ENCODE measurements around the gene ICE1. TPM values are rescaled to one million over a fixed set of nuclear protein-coding genes. Genes with fewer than 3 reads are reported as not detected.

Gene ICE1
- total RNA-seq, 4 donors from 2014 or later = 19.8 to 51.9 (median 25.9) TPM

- intact Hi-C loops (cut with DNase I; ENCODE audit: low total_unique reads) = no loop called here
- no peak for TF ChIP-seq EP300 (IDR thresholded peaks at IDR 0.05; ENCODE audit: low read depth)
- TF ChIP-seq POLR2A (IDR thresholded peaks at IDR 0.05) = no peak
- no peak for TF ChIP-seq POLR2AphosphoS5 (IDR thresholded peaks at IDR 0.05)
- TF ChIP-seq CTCF (IDR thresholded peaks at IDR 0.05) = no peak
- no peak overlapping the region for H3K27ac ChIP-seq
- 50 to 53% methylated on average over 6 of the region's 6 CpGs for WGBS, 2 donors (ENCODE audit: low coverage in 1 of 2)
- no peak for DNase-seq
- no peaks in the 10 kb centered on the region for H3K4me1 ChIP-seq
- in situ Hi-C loops (cut with MboI; ENCODE audit: low pct_ligation_motif_present in 1 of 4, low pct_unique_long_range_greater_than_20kb in 1 of 4, low sequenced_read_pairs in 3 of 4) = no loop called here
- no peak overlapping the region for H3K4me3 ChIP-seq
- H3K36me3 ChIP-seq = no peaks in the 10 kb centered on the region
- H3K9me3 ChIP-seq = no peaks in the 10 kb centered on the region
- no peaks in the 10 kb centered on the region for H3K27me3 ChIP-seq
Measured at GRCh38 chr5:5374009-5374715, 48.3 kb upstream of the ICE1 start.

GRCh38 chr5:5377780-5378179 lies 44.7 kb upstream of the ICE1 start:
- in situ Hi-C loops (cut with MboI; ENCODE audit: low pct_ligation_motif_present in 1 of 4, low pct_unique_long_range_greater_than_20kb in 1 of 4, low sequenced_read_pairs in 3 of 4) = no loop called here
- TF ChIP-seq EP300 (IDR thresholded peaks at IDR 0.05; ENCODE audit: low read depth) (no peak), CTCF (IDR thresholded peaks at IDR 0.05) (no peak), POLR2A (IDR thresholded peaks at IDR 0.05) (no peak), POLR2AphosphoS5 (IDR thresholded peaks at IDR 0.05) (no peak)

GRCh38 chr5:5378531-5378930 lies 43.9 kb upstream of the ICE1 start:
- no peak for DNase-seq
- in situ Hi-C loops (cut with MboI; ENCODE audit: low pct_ligation_motif_present in 1 of 4, low pct_unique_long_range_greater_than_20kb in 1 of 4, low sequenced_read_pairs in 3 of 4) = no loop called here
- no peaks in the 10 kb centered on the region for H3K4me1 ChIP-seq
- H3K4me3 ChIP-seq = no peak overlapping the region
- intact Hi-C loops (cut with DNase I; ENCODE audit: low total_unique reads) = no loop called here
- no peak overlapping the region for H3K27ac ChIP-seq
- whole genome bisulfite sequencing, 2 donors (ENCODE audit: low coverage in 1 of 2) = 58 to 76% methylated on average over 3 of the region's 3 CpGs
- H3K36me3 ChIP-seq = no peaks in the 10 kb centered on the region
- no peak for TF ChIP-seq CTCF (IDR thresholded peaks at IDR 0.05)
- TF ChIP-seq EP300 (IDR thresholded peaks at IDR 0.05; ENCODE audit: low read depth) = no peak
- no peak for TF ChIP-seq POLR2A (IDR thresholded peaks at IDR 0.05)
- H3K9me3 ChIP-seq = no peaks in the 10 kb centered on the region
- H3K27me3 ChIP-seq = no peaks in the 10 kb centered on the region

More at GRCh38 chr5:5377780-5378179, 44.7 kb upstream of the ICE1 start:
- Histone ChIP-seq H3K4me3 (no peak overlapping the region), H3K4me1 (no peaks in the 10 kb centered on the region), H3K27ac (no peak overlapping the region), H3K9me3 (no peaks in the 10 kb centered on the region), H3K36me3 (no peaks in the 10 kb centered on the region), H3K27me3 (no peaks in the 10 kb centered on the region)
- WGBS, 2 donors (ENCODE audit: low coverage in 1 of 2) = 82 to 90% methylated on average over 3 to 6 of the region's 6 CpGs
- no peak for DNase-seq
- intact Hi-C loops (cut with DNase I; ENCODE audit: low total_unique reads) = no loop called here

GRCh38 chr5:5380298-5380697 lies 42.2 kb upstream of the ICE1 start:
- Histone ChIP-seq H3K36me3 (no peaks in the 10 kb centered on the region), H3K9me3 (no peaks in the 10 kb centered on the region), H3K27ac (no peak overlapping the region), H3K27me3 (no peaks in the 10 kb centered on the region), H3K4me3 (no peak overlapping the region), H3K4me1 (no peaks in the 10 kb centered on the region)
- in situ Hi-C loops (cut with MboI; ENCODE audit: low pct_ligation_motif_present in 1 of 4, low pct_unique_long_range_greater_than_20kb in 1 of 4, low sequenced_read_pairs in 3 of 4) (no loop called here), intact Hi-C loops (cut with DNase I; ENCODE audit: low total_unique reads) (no loop called here)
- TF ChIP-seq POLR2AphosphoS5 (IDR thresholded peaks at IDR 0.05) = no peak
- TF ChIP-seq POLR2A (IDR thresholded peaks at IDR 0.05) = no peak
- no peak for TF ChIP-seq EP300 (IDR thresholded peaks at IDR 0.05; ENCODE audit: low read depth)
- no peak for TF ChIP-seq CTCF (IDR thresholded peaks at IDR 0.05)
- 90 to 93% methylated on average over 3 to 6 of the region's 6 CpGs for WGBS, 2 donors (ENCODE audit: low coverage in 1 of 2)
- no peak for DNase-seq

All from transverse colon (tissue), 4 donors.